SK-N-SH (cell line): ENCODE data around the gene ZMYND15. TPM values are rescaled to one million over a fixed set of nuclear protein-coding genes. Genes with fewer than 3 reads are reported as not detected.

Experiments used
- CTCF ChIA-PET: fragments of 300-600, 350-600 bp; formaldehyde crosslinking; extraction: SDS; loops from one replicate; lab custom pipeline; 2021; lab: Yijun Ruan, JAX
- POLR2A ChIA-PET: fragments of 350-600 bp; sonication (Branson Sonifier 250); formaldehyde crosslinking; extraction: SDS; loops from one replicate; lab custom pipeline; 2020; ENCODE audit warnings: antibody characterized with exemption, inconsistent platforms; lab: Yijun Ruan, JAX
- DNase-seq: peaks from one replicate; pipeline ENCODE4 v3.0.0; 2012
- H2AFZ ChIP-seq: fragments of 200-600 bp; sonication (generic); 2 replicates; pipeline ENCODE4 v1.8.1; 2016; ENCODE audit warnings: antibody characterized with exemption, mild to moderate bottlenecking, low read depth
- H3F3A ChIP-seq: fragments of 200-600 bp; sonication (generic); replicated peaks from 2 replicates; pipeline ENCODE3; 2016; ENCODE audit warnings: antibody characterized with exemption, mild to moderate bottlenecking; ENCODE audit not compliant: insufficient read depth
- H3K27ac ChIP-seq, 2 experiments: fragments of 200-500 bp in 1 of 2; fragments of 200-600 bp in 1 of 2; sonication (Bioruptor generic) in 1 of 2; sonication (generic), shearing (Covaris generic) in 1 of 2; 2 replicates each; pipeline versions ENCODE4 v1.5.1 to v1.6.1; 2014 to 2016; ENCODE audit warnings: low read depth in 2 of 2, inconsistent platforms in 1 of 2, low read length in 1 of 2, mild to moderate bottlenecking in 1 of 2, mixed read lengths in 1 of 2
- H3K27me3 ChIP-seq: fragments of 200-600 bp; sonication (generic), shearing (Covaris generic); 2 replicates; pipeline ENCODE4 v1.6.1; 2016; ENCODE audit warnings: mixed run types; ENCODE audit not compliant: insufficient read depth
- H3K36me3 ChIP-seq, 2 experiments: fragments of 200-500 bp in 1 of 2; fragments of 200-600 bp in 1 of 2; sonication (Bioruptor generic) in 1 of 2; sonication (generic) in 1 of 2; replicated peaks in 1 of 2; 2 replicates each; pipeline versions ENCODE3 to v1.5.1; 2014 to 2016; ENCODE audit warnings: low read length in 1 of 2, mild to moderate bottlenecking in 1 of 2; ENCODE audit not compliant: insufficient read depth in 2 of 2, control insufficient read depth in 1 of 2
- H3K4me1 ChIP-seq, 2 experiments: fragments of 200-500 bp in 1 of 2; fragments of 200-600 bp in 1 of 2; sonication (Bioruptor generic) in 1 of 2; sonication (generic), shearing (Covaris generic) in 1 of 2; 2 replicates each; pipeline versions ENCODE4 v1.5.1 to v1.6.1; 2014 to 2016; ENCODE audit warnings: low read depth in 1 of 2, low read length in 1 of 2, mixed run types in 1 of 2; ENCODE audit not compliant: insufficient read depth in 2 of 2, control insufficient read depth in 1 of 2
- H3K4me2 ChIP-seq: fragments of 200-600 bp; sonication (generic), shearing (Covaris generic); 2 replicates; pipeline ENCODE4 v1.6.1; 2017; ENCODE audit warnings: mixed run types
- H3K4me3 ChIP-seq, 2 experiments: fragments of 200-500 bp in 1 of 2; fragments of 200-600 bp in 1 of 2; sonication (Bioruptor generic) in 1 of 2; sonication (generic), shearing (Covaris generic) in 1 of 2; 2 replicates each; pipeline versions ENCODE4 v1.5.1 to v1.8.1; 2014 to 2016; ENCODE audit warnings: low read depth in 2 of 2, inconsistent platforms in 1 of 2, low read length in 1 of 2, mild to moderate bottlenecking in 1 of 2, mixed read lengths in 1 of 2, moderate library complexity in 1 of 2
- H3K79me2 ChIP-seq: fragments of 200-600 bp; sonication (generic); 2 replicates; pipeline ENCODE4 v1.8.1; 2017; ENCODE audit warnings: mild to moderate bottlenecking; ENCODE audit not compliant: insufficient read depth
- H3K9ac ChIP-seq: fragments of 200-600 bp; sonication (generic); 2 replicates; pipeline ENCODE4 v1.6.1; 2017; ENCODE audit warnings: mixed run types
- H3K9me2 ChIP-seq: fragments of 200-600 bp; sonication (generic); 2 replicates; pipeline ENCODE4 v1.6.1; 2017; ENCODE audit warnings: mixed run types
- H3K9me3 ChIP-seq: fragments of 200-600 bp; sonication (generic); 2 replicates; pipeline ENCODE4 v1.6.1; 2017; ENCODE audit warnings: mixed run types, mild to moderate bottlenecking, moderate library complexity
- H4K20me1 ChIP-seq: fragments of 200-600 bp; sonication (generic); 2 replicates; pipeline ENCODE4 v1.6.1; 2017; ENCODE audit warnings: mild to moderate bottlenecking, mixed run types; ENCODE audit not compliant: insufficient read depth
- CHD2 ChIP-seq: fragments of 150-350 bp; IDR thresholded peaks from 2 replicates; pipeline ENCODE4 v1.6.1; 2018; ENCODE audit warnings: low read length; ENCODE audit not compliant: partially characterized antibody
- CTCF ChIP-seq: fragments of 200-600 bp; sonication (generic); IDR thresholded peaks from 2 replicates; pipeline ENCODE4 v1.6.1; 2017; ENCODE audit warnings: antibody characterized with exemption, mild to moderate bottlenecking, moderate library complexity
- ELF1 ChIP-seq: IDR thresholded peaks from 2 replicates; pipeline ENCODE4 v1.4.0; 2012
- FOSL2 ChIP-seq: IDR thresholded peaks from 2 replicates; pipeline ENCODE4 v1.4.0; 2012; ENCODE audit warnings: low read depth, mild to moderate bottlenecking, moderate library complexity, borderline replicate concordance
- FOXM1 ChIP-seq: IDR thresholded peaks from 2 replicates; pipeline ENCODE4 v1.4.0; 2012; ENCODE audit warnings: low read depth, mild to moderate bottlenecking
- GABPA ChIP-seq: IDR thresholded peaks from 2 replicates; pipeline ENCODE4 v1.4.0; 2012; ENCODE audit warnings: low read depth, mild to moderate bottlenecking
- IRF3 ChIP-seq: fragments of 150-350 bp; IDR thresholded peaks from 2 replicates; pipeline ENCODE4 v1.6.1; 2016; ENCODE audit warnings: mild to moderate bottlenecking, low read depth, low read length
- MAX ChIP-seq: IDR thresholded peaks from 2 replicates; pipeline ENCODE4 v1.4.0; 2012; ENCODE audit warnings: low read depth
- MEF2A ChIP-seq: IDR thresholded peaks from 2 replicates; pipeline ENCODE4 v1.4.0; 2012; ENCODE audit warnings: low read depth, borderline replicate concordance
- MXI1 ChIP-seq: IDR thresholded peaks from 2 replicates; pipeline ENCODE4 v1.6.1; 2012; ENCODE audit warnings: mild to moderate bottlenecking, low read depth, low read length, improper control_type of control experiment
- NFIC ChIP-seq: IDR thresholded peaks from 2 replicates; pipeline ENCODE4 v1.4.0; 2012; ENCODE audit warnings: borderline replicate concordance
- RCOR1 ChIP-seq: fragments of 150-350 bp; IDR thresholded peaks from 2 replicates; pipeline ENCODE4 v1.6.1; 2017; ENCODE audit warnings: antibody characterized with exemption, low read length
- REST ChIP-seq: IDR thresholded peaks from 2 replicates; pipeline ENCODE4 v1.6.1; 2012; ENCODE audit warnings: mild to moderate bottlenecking, low read depth, low read length, moderate library complexity
- RFX5 ChIP-seq: IDR thresholded peaks from 2 replicates; pipeline ENCODE4 v1.6.1; 2012; ENCODE audit warnings: mild to moderate bottlenecking, improper control_type of control experiment, low read length
- RXRA ChIP-seq: IDR thresholded peaks from 2 replicates; pipeline ENCODE4 v1.4.0; 2012; ENCODE audit warnings: low read depth, mild to moderate bottlenecking, borderline replicate concordance
- SIN3A ChIP-seq: IDR thresholded peaks from 2 replicates; pipeline ENCODE4 v1.6.1; 2012; ENCODE audit warnings: low read depth, mild to moderate bottlenecking, low read length, moderate library complexity, borderline replicate concordance
- TAF1 ChIP-seq: IDR thresholded peaks from 2 replicates; pipeline ENCODE4 v1.6.1; 2012; ENCODE audit warnings: low read depth, mild to moderate bottlenecking, low read length, moderate library complexity, borderline replicate concordance
- TEAD4 ChIP-seq: IDR thresholded peaks from 2 replicates; pipeline ENCODE4 v1.4.0; 2012; ENCODE audit warnings: mild to moderate bottlenecking, borderline replicate concordance; ENCODE audit not compliant: insufficient read depth
- USF2 ChIP-seq: fragments of 150-350 bp; IDR thresholded peaks from 2 replicates; pipeline ENCODE4 v1.6.1; 2017; ENCODE audit warnings: antibody characterized with exemption, low read length, low read depth, borderline replicate concordance
- ZBTB33 ChIP-seq: IDR thresholded peaks from 2 replicates; pipeline ENCODE4 v1.4.0; 2012; ENCODE audit warnings: low read depth, borderline replicate concordance
- WGBS: methylation state at CpG from one replicate; pipeline ENCODE4 v1.1.6; 2017; ENCODE audit warnings: low lambda C conversion rate; 5-methylcytosine and 5-hydroxymethylcytosine counted together
- polyA plus RNA-seq, 3 experiments: library from polyadenylated mRNA; depleted of rRNA; stranded (reverse); fragments of >200 nt; gene quantifications; 2 replicates each; pipeline ENCODE4 v1.2.3, GENCODE V29; 2012

ZMYND15 gene
- polyA plus RNA-seq, 1 of the 3 experiments (the other 2 are of a cell fraction): 0.08 TPM

- Histone ChIP-seq H3K9ac (no peak overlapping the region), H3K9me3 (no peaks in the 10 kb centered on the region), H2AFZ (no peak overlapping the region), H3F3A (no peaks in the 10 kb centered on the region), H3K4me2 (no peak overlapping the region), H3K79me2 (no peaks in the 10 kb centered on the region), H3K27me3 (peaks cover 82% of the 10 kb centered on the region), H3K27ac (no peak overlapping the region), H3K9me2 (no peaks in the 10 kb centered on the region), H4K20me1 (no peaks in the 10 kb centered on the region), H3K36me3 (no peaks in the 10 kb centered on the region), H3K4me1 (no peaks in the 10 kb centered on the region), H3K4me3 (no peak overlapping the region)
- ChIA-PET CTCF (interaction anchor here (0.7 to 1.0 kb wide), 2 partner anchors 11 to 136 kb away, joined by 3 to 5 read pairs; no protein-coding TSS in a partner anchor), POLR2A (no interaction called here)
- no peak for DNase-seq
- 18% methylated on average over 1 of the region's 1 CpG for WGBS
- TF ChIP-seq MXI1 (no peak), REST (no peak), CTCF (no peak), TEAD4 (no peak), SIN3A (no peak), RFX5 (no peak), MEF2A (no peak), RXRA (no peak), FOXM1 (no peak), GABPA (no peak), ELF1 (no peak), CHD2 (no peak), FOSL2 (no peak), RCOR1 (no peak), TAF1 (no peak), ZBTB33 (no peak), USF2 (no peak), MAX (no peak), IRF3 (no peak), NFIC (no peak)
These were observed 13.8 kb downstream of the ZMYND15 start for GRCh38 chr17:4753392-4753791.
